Heart right ventricle (tissue), 16 donors: ENCODE measurements around the gene MGST2. TPM values are rescaled to one million over a fixed set of nuclear protein-coding genes. Genes with fewer than 3 reads are reported as not detected.

Source experiments
- ATAC-seq, 8 donors: fragments of 200-7000 bp; cut with Tn5 transposase; one replicate each; pipeline ENCODE4 v1.9.1; 2020; ENCODE audit warnings: mild to moderate bottlenecking in 8 of 8, moderate library complexity in 8 of 8, moderate number of reproducible peaks in 1 of 8
- DNase-seq, 2 donors: peaks; one replicate each; pipeline ENCODE4 v3.0.0-alpha.2; 2020
- H3K27ac ChIP-seq, 10 donors: fragments of 200-600 bp; sonication (generic) in 2 of 10; one replicate each; pipeline versions ENCODE4 v1.5.0 to v1.8.0; 2020 to 2022; ENCODE audit warnings: mild to moderate bottlenecking in 3 of 10
- H3K27me3 ChIP-seq, 7 donors: fragments of 200-600 bp; one replicate each; pipeline ENCODE4 v1.8.0; 2021 to 2022; ENCODE audit warnings: mild to moderate bottlenecking in 2 of 7
- H3K36me3 ChIP-seq, 9 donors: fragments of 200-600 bp; sonication (generic) in 1 of 9; one replicate each; pipeline versions ENCODE4 v1.5.0 to v1.8.0; 2020 to 2022; ENCODE audit warnings: mild to moderate bottlenecking in 2 of 9
- H3K4me1 ChIP-seq, 9 donors: fragments of 200-600 bp; sonication (generic) in 1 of 9; one replicate each; pipeline versions ENCODE4 v1.5.0 to v1.8.0; 2020 to 2022; ENCODE audit warnings: mild to moderate bottlenecking in 4 of 9
- H3K4me3 ChIP-seq, 10 donors: fragments of 200-600 bp; sonication (generic) in 2 of 10; one replicate each; pipeline versions ENCODE4 v1.5.0 to v1.8.0; 2020 to 2022; ENCODE audit warnings: mild to moderate bottlenecking in 7 of 10, moderate library complexity in 2 of 10
- H3K9me3 ChIP-seq, 11 donors: fragments of 200-600 bp in 10 of 11; sonication (generic) in 2 of 11; one replicate each; pipeline versions ENCODE4 v1.5.0 to v1.8.0; 2013 to 2022; ENCODE audit warnings: mild to moderate bottlenecking in 2 of 11, control low read depth in 1 of 11, moderate library complexity in 1 of 11
- WGBS, 2 donors: extraction: QIAGEN DNeasy Blood & Tissue Kit; methylation state at CpG; one replicate each; pipeline ENCODE4 v1.1.7; 2013; ENCODE audit warnings: inconsistent platforms in 1 of 2; 5-methylcytosine and 5-hydroxymethylcytosine counted together
- intact Hi-C, 10 donors: fragments of 100-400 bp; cut with DNase I; formaldehyde crosslinking; loops; one replicate each; pipeline versions ENCODE4 v1.11.1 to v1.14.2; 2022
- polyA plus RNA-seq, 2 donors: library from polyadenylated mRNA; stranded (reverse); fragments of 200-250 nt; gene quantifications; one replicate each; pipeline ENCODE4 v1.2.3, GENCODE V29; 2013
- total RNA-seq, 10 donors: library from RNA; stranded (reverse); fragmentation: NEBNext Ultra II Directional in 3 of 10; extraction: Animal tissue kit (Norgen Biotek cat#: 25700) in 3 of 10; gene quantifications; one replicate each; pipeline versions ENCODE4 v1.2.1 to v1.2.4, GENCODE V29; 2021 to 2023
- TF ChIP-seq, protein P1 (sequence below), 9 donors: fragments of 200-600 bp; sonication (generic) in 2 of 9; IDR thresholded peaks; one replicate each; pipeline versions ENCODE4 v1.5.0 to v1.8.0; 2021 to 2022; ENCODE audit warnings: antibody characterized with exemption in 9 of 9, mild to moderate bottlenecking in 5 of 9, moderate library complexity in 1 of 9
- donor health status: Arrhythmogenic right ventricular cardiomyopathy.
- donor health status: ischemic (EF 13 %, LVEDD 7.1; RV severe dilation, severe dysfunction).
- donor health status: healthy with polysubstance abuse.
- donor health status: DM: no; HTN: yes; CAD: no.
- donor health status: DM: no; HTN: no; CAD: no.
- donor health status: ischemic (EF 25% LVEDD 6.9; RV normal size, moderate dysfunction).
- donor health status: ischemic (EF 25% LVEDD 5.7; RV mildly dilated, moderate dysfunction).
- donor health status: healthy.
- donor health status: DM: yes; HTN: yes; CAD: no.
- donor health status: Ischemic cardiomyopathy.
- donor health status: ischemic (EF 35%, LVEDD 5.7; RV mildly dilated, moderate dysfunction).
- donor health status: nonischemic (EF 11% LVEDD 7.7; RV severe dilation, severe dysfunction).
- donor health status: DM: yes; HTN: yes; CAD: no.
- donor health status: PGD.
- donor health status: ischemic (EF 29% LVEDD 5.4; RV normal size, mild dysfunction).
- donor health status: nonischemic (EF 23%, LVEDD 6.1; RV moderate dilation, normal function).

The MGST2 gene
- total and polyA plus RNA-seq, 12 donors: 97.6 to 203 (median 107) TPM

DNA sequence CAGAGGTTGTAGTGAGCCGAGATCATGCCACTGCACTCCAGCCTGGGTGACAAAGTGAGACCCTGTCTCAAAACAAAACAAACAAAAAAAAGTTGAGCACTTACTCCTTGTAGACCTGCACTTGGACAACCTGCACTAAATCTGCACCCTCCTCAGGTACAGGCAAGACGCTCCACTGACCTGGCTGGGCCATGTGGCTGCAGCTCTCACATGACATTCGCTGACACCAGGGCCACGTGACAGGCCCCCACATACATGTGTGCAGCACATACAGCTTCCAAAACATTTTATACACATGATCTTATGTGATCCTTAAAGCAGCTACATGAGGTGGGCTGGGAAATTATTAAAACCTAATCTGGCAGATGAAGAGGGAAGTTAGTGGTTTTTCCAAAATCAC, 62.5 kb downstream of the MGST2 start:
- no peak for DNase-seq
- Histone ChIP-seq H3K27ac (no peak overlapping the region), H3K27me3 (no peaks in the 10 kb centered on the region), H3K4me3 (no peak overlapping the region), H3K36me3 (peaks cover 0 to 60% (median 0%) of the 10 kb centered on the region in 9 donors), H3K9me3 (no peaks in the 10 kb centered on the region), H3K4me1 (peaks cover 0 to 18% (median 7%) of the 10 kb centered on the region in 9 donors)
- intact Hi-C loops: loop anchor here in 1 of 10 donors (10.0 kb wide), 1 partner anchor 597 kb away; no protein-coding TSS in a partner anchor
- no peak for ATAC-seq
- WGBS, 2 donors: 96 to 98% methylated on average over 4 of the region's 4 CpGs
- TF ChIP-seq, protein P1, sequence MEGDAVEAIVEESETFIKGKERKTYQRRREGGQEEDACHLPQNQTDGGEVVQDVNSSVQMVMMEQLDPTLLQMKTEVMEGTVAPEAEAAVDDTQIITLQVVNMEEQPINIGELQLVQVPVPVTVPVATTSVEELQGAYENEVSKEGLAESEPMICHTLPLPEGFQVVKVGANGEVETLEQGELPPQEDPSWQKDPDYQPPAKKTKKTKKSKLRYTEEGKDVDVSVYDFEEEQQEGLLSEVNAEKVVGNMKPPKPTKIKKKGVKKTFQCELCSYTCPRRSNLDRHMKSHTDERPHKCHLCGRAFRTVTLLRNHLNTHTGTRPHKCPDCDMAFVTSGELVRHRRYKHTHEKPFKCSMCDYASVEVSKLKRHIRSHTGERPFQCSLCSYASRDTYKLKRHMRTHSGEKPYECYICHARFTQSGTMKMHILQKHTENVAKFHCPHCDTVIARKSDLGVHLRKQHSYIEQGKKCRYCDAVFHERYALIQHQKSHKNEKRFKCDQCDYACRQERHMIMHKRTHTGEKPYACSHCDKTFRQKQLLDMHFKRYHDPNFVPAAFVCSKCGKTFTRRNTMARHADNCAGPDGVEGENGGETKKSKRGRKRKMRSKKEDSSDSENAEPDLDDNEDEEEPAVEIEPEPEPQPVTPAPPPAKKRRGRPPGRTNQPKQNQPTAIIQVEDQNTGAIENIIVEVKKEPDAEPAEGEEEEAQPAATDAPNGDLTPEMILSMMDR (IDR thresholded peaks at IDR 0.05): no peak

DNA sequence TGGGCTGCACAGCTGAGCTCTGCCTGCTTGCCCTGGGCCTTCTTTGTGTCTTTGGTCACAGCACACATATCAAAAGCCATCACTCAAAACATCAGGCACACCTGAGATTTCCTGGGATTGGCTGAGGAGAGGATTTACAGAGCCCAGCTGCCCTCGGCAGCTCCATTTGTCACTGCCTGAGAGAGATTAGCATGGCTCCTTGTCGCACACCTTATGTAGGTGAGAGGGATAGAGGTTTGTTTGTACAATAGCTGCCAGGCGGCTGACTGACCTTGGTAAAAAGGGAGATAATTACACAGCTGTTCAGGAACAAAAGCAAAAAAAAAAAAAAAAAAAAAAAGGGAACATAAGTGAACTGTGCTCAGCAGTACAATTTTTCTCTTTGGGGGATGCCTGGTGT, 63.2 kb downstream of the MGST2 start:
- ATAC-seq: no peak
- Histone ChIP-seq H3K27ac (no peak overlapping the region), H3K4me3 (no peak overlapping the region), H3K4me1 (peaks cover 0 to 24% (median 14%) of the 10 kb centered on the region in 9 donors), H3K27me3 (no peaks in the 10 kb centered on the region), H3K36me3 (peaks cover 0 to 57% (median 0%) of the 10 kb centered on the region in 9 donors), H3K9me3 (no peaks in the 10 kb centered on the region)
- intact Hi-C loops: loop anchor here in 1 of 10 donors (10.0 kb wide), 1 partner anchor 596 kb away; no protein-coding TSS in a partner anchor
- no peak for DNase-seq
- WGBS, 2 donors: 91 to 93% methylated on average over 3 of the region's 3 CpGs
- TF ChIP-seq, protein P1 (IDR thresholded peaks at IDR 0.05): no peak

DNA sequence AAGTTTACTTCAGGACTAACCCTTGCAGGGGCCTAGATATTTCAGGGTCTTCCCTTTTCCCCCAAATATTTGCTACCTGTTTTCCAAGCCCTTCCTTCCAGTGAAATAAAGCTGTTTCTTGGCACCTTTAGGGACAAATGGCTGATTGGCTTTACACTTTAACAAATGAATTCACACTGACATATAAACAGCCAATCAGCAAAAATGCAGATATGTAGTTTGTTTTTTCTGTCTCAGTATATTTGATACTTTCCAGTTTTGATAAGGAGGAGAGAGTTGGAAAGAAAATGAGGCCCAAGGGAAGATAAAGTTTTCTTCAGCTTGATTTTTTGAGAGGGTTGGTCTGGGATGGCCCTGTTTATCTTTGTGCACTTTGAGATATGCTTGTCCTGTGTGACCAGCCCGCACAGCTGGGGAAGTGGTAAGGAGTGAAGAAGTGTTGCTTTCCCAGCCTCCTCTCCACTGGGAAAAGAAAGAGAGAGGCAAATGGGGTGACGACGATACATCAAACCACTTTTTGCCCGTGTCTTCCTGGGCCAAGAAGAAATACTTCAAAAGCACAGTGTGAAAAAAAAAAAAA, 67.5 kb downstream of the MGST2 start:
- TF ChIP-seq, protein P1 (IDR thresholded peaks at IDR 0.05): no peak
- WGBS, 2 donors: 23 to 48% methylated on average over 4 of the region's 4 CpGs
- ATAC-seq: no peak
- peak overlapping the region in 5 of 10 donors; percentile 19 to 89 (median 83) for H3K27ac ChIP-seq
- DNase-seq: no peak
- intact Hi-C loops: loop anchor here in 9 of 10 donors (2.0 to 10.0 kb wide), 13 partner anchors 71 to 594 kb away; partner anchors contain the start of gene MAML3 (in 1 of the 9)
- H3K4me3 ChIP-seq: no peak overlapping the region
- peaks cover 0 to 19% (median 0%) of the 10 kb centered on the region in 9 donors for H3K36me3 ChIP-seq
- no peaks in the 10 kb centered on the region for H3K27me3 ChIP-seq
- H3K9me3 ChIP-seq: no peaks in the 10 kb centered on the region
- H3K4me1 ChIP-seq: peaks cover 4 to 51% (median 37%) of the 10 kb centered on the region in 9 donors

DNA sequence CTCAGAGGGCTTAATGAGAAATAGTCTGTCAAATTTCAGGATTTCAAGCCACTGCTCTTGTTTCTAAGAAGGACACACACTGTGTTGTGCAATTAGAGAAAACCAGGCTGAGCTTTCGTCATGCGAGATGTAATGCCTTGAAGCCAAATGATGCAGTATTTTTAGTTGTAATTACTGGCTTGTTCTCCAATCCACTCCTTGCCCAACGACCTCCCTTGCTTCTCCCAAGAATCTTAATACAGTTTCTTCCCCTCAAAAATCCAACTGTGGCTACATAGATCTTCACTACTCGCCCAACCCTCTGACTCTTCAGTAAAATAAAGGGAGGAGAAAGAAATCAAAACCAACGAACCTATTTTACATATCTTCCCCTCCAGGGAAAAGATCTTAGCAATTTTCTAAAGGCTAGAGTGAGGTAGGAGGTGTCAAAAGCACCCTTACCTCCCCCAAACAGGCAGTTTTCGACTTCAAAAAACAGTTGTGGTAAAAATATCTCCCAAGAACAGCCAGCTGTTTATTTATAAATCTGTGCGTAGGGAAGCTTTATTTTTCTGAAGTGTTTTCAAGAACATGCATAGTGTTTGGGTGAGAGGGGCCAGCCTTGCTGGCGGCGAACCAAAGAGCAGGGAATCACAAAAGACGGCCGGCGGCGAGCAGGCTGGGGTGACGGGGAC, 68.7 kb downstream of the MGST2 start:
- Histone ChIP-seq H3K27me3 (no peaks in the 10 kb centered on the region), H3K36me3 (peaks cover 0 to 10% (median 0%) of the 10 kb centered on the region in 9 donors), H3K27ac (peak overlapping the region in 9 of 10 donors; percentile 78 to 93 (median 87)), H3K4me1 (peaks cover 8 to 62% (median 44%) of the 10 kb centered on the region in 9 donors), H3K4me3 (peak overlapping the region; percentile 34 to 66 (median 59)), H3K9me3 (no peaks in the 10 kb centered on the region)
- intact Hi-C loops: loop anchor here (1.0 to 10.0 kb wide), 19 partner anchors 72 to 593 kb away; partner anchors contain the start of gene MAML3 (in 1 of the 10)
- TF ChIP-seq, protein P1 (IDR thresholded peaks at IDR 0.05): no peak
- ATAC-seq (peak in 7 of 8 donors; percentile 1 to 26 (median 7)), DNase-seq (no peak)
- WGBS, 2 donors: 9 to 10% methylated on average over 14 of the region's 14 CpGs
